CD14-positive monocyte (primary cell): ENCODE data around the gene ZSCAN23. TPM values are rescaled to one million over a fixed set of nuclear protein-coding genes. Genes with fewer than 3 reads are reported as not detected.

Experiments used
- DNase-seq, 3 donors: peaks; one replicate each; pipeline ENCODE4 v3.0.0-alpha.2; 2011 to 2022
- H2AFZ ChIP-seq: 2 replicates; pipeline ENCODE4 v1.6.0; 2012; ENCODE audit warnings: mild to moderate bottlenecking, low read depth, low read length, inconsistent platforms; ENCODE audit not compliant: insufficient read depth, poor library complexity, severe bottlenecking
- H3K27ac ChIP-seq, 2 donors: 1 replicate in 1 of 2; 2 replicates in 1 of 2; pipeline ENCODE4 v1.5.1; 2012 to 2013; ENCODE audit warnings: low read length in 2 of 2, control low read depth in 1 of 2, inconsistent platforms in 1 of 2, low read depth in 1 of 2, mild to moderate bottlenecking in 1 of 2
- H3K27me3 ChIP-seq, 2 donors: one replicate each; pipeline versions ENCODE4 v1.6.0 to v1.6.1; 2011 to 2013; ENCODE audit warnings: low read length in 2 of 2; ENCODE audit not compliant: control insufficient read depth in 2 of 2, insufficient read depth in 2 of 2
- H3K36me3 ChIP-seq, 2 donors: replicated peaks in 1 of 2; 1 replicate in 1 of 2; 2 replicates in 1 of 2; pipeline versions ENCODE4 v1.5.1 to v1.6.1; 2012 to 2013; ENCODE audit warnings: low read length in 2 of 2, control low read depth in 1 of 2, inconsistent platforms in 1 of 2, mild to moderate bottlenecking in 1 of 2; ENCODE audit not compliant: insufficient read depth in 2 of 2, control insufficient read depth in 1 of 2
- H3K4me1 ChIP-seq, 2 donors: 1 replicate in 1 of 2; 2 replicates in 1 of 2; pipeline versions ENCODE4 v1.5.1 to v1.6.1; 2012 to 2013; ENCODE audit warnings: low read length in 2 of 2, control low read depth in 1 of 2, inconsistent platforms in 1 of 2, mild to moderate bottlenecking in 1 of 2, moderate library complexity in 1 of 2; ENCODE audit not compliant: insufficient read depth in 2 of 2, control insufficient read depth in 1 of 2
- H3K4me2 ChIP-seq: replicated peaks from 2 replicates; pipeline ENCODE3; 2012; ENCODE audit warnings: low read length, moderate library complexity, mild to moderate bottlenecking; ENCODE audit not compliant: poor library complexity, severe bottlenecking; ENCODE audit errors: extremely low read depth
- H3K4me3 ChIP-seq, 3 experiments: fragments of 200-600 bp in 1 of 3; sonication (generic) in 1 of 3; replicated peaks in 1 of 3; 1 replicate in 2 of 3; 2 replicates in 1 of 3; pipeline ENCODE4 v1.5.1; 2011 to 2013; ENCODE audit warnings: low read length in 3 of 3, mild to moderate bottlenecking in 3 of 3, control low read depth in 2 of 3, low read depth in 2 of 3, inconsistent platforms in 1 of 3, moderate library complexity in 1 of 3
- H3K79me2 ChIP-seq: 2 replicates; pipeline ENCODE4 v1.6.0; 2012; ENCODE audit warnings: mild to moderate bottlenecking, control low read depth, inconsistent platforms, low read length, moderate library complexity; ENCODE audit not compliant: insufficient read depth
- H3K9ac ChIP-seq: 2 replicates; pipeline ENCODE4 v1.6.0; 2017; ENCODE audit warnings: low read length, mild to moderate bottlenecking; ENCODE audit not compliant: insufficient read depth, poor library complexity, severe bottlenecking
- H3K9me3 ChIP-seq, 2 donors: replicated peaks in 1 of 2; 1 replicate in 1 of 2; 2 replicates in 1 of 2; pipeline versions ENCODE4 v1.5.1 to v1.6.1; 2012 to 2013; ENCODE audit warnings: low read length in 2 of 2, control low read depth in 1 of 2; ENCODE audit not compliant: control insufficient read depth in 1 of 2, insufficient read depth in 1 of 2
- H4K20me1 ChIP-seq: 2 replicates; pipeline ENCODE4 v1.6.0; 2012; ENCODE audit warnings: mild to moderate bottlenecking, low read length, control low read depth, moderate library complexity; ENCODE audit not compliant: insufficient read depth
- H3K27ac Mint-ChIP-seq, 7 donors: one replicate each; pipeline ENCODE4 v1.8.0; 2020; ENCODE audit warnings: mild to moderate bottlenecking in 7 of 7, mixed read lengths in 7 of 7, moderate library complexity in 6 of 7, inconsistent platforms in 2 of 7
- H3K27me3 Mint-ChIP-seq, 3 donors: one replicate each; pipeline ENCODE4 v1.8.0; 2021 to 2022; ENCODE audit warnings: low read depth in 3 of 3, mild to moderate bottlenecking in 3 of 3, mixed read lengths in 3 of 3, moderate library complexity in 3 of 3, inconsistent platforms in 1 of 3
- H3K36me3 Mint-ChIP-seq, 2 donors: one replicate each; pipeline ENCODE4 v1.8.0; 2020; ENCODE audit warnings: mixed read lengths in 2 of 2, inconsistent platforms in 1 of 2, mild to moderate bottlenecking in 1 of 2
- H3K4me1 Mint-ChIP-seq: one replicate; pipeline ENCODE4 v1.8.0; 2020; ENCODE audit warnings: mild to moderate bottlenecking, mixed read lengths
- H3K4me3 Mint-ChIP-seq, 2 donors: one replicate each; pipeline ENCODE4 v1.8.0; 2020; ENCODE audit warnings: mild to moderate bottlenecking in 2 of 2, mixed read lengths in 2 of 2, moderate library complexity in 1 of 2
- H3K9me3 Mint-ChIP-seq, 7 donors: one replicate each; pipeline ENCODE4 v1.8.0; 2020 to 2022; ENCODE audit warnings: mixed read lengths in 7 of 7, mild to moderate bottlenecking in 6 of 7, moderate library complexity in 6 of 7, inconsistent platforms in 2 of 7
- CTCF ChIP-seq: fragments of 200-600 bp; IDR thresholded peaks from one replicate; pipeline ENCODE4 v1.8.0; 2022; ENCODE audit warnings: antibody characterized with exemption, mild to moderate bottlenecking
- WGBS: methylation state at CpG from one replicate; pipeline ENCODE4 v1.1.5; 2013; ENCODE audit warnings: missing lambda C conversion rate; ENCODE audit not compliant: insufficient coverage; 5-methylcytosine and 5-hydroxymethylcytosine counted together
- intact Hi-C, 2 donors: fragments of 100-400 bp; cut with micrococcal nuclease; formaldehyde crosslinking; loops; one replicate each; pipeline versions ENCODE4 v1.15.0 to v1.15.1; 2023
- polyA plus RNA-seq, 3 donors: library from polyadenylated mRNA; depleted of rRNA in 1 of 3; unstranded in 2 of 3; stranded (reverse) in 1 of 3; fragments of 300-500 nt in 2 of 3; fragments of >200 nt in 1 of 3; fragmentation: Illumina TruSeq in 2 of 3; gene quantifications; 1 replicate in 2 of 3; 2 replicates in 1 of 3; pipeline ENCODE4 v1.2.3, GENCODE V29; 2012 to 2021

Gene ZSCAN23
- polyA plus RNA-seq, 3 donors = not detected

- Histone ChIP-seq H2AFZ (no peak overlapping the region), H3K9me3 (peaks cover 0 to 5% of the 10 kb centered on the region in 2 donors), H3K4me3 (no peak overlapping the region), H3K9ac (no peak overlapping the region), H3K27ac (no peak overlapping the region), H3K36me3 (no peaks in the 10 kb centered on the region), H3K79me2 (no peaks in the 10 kb centered on the region), H3K4me2 (no peak overlapping the region), H3K4me1 (no peaks in the 10 kb centered on the region), H4K20me1 (no peaks in the 10 kb centered on the region), H3K27me3 (peaks cover 0 to 9% of the 10 kb centered on the region in 2 donors)
- TF ChIP-seq CTCF = no peak
- WGBS = 92% methylated on average over 2 of the region's 7 CpGs
- Mint-ChIP-seq H3K4me3 (no peak overlapping the region), H3K36me3 (no peaks in the 10 kb centered on the region), H3K4me1 (no peaks in the 10 kb centered on the region), H3K27me3 (peaks cover 3 to 30% (median 6%) of the 10 kb centered on the region in 3 donors), H3K9me3 (peaks cover 4 to 17% (median 9%) of the 10 kb centered on the region in 7 donors), H3K27ac (no peak overlapping the region)
- DNase-seq = no peak
- intact Hi-C loops = no loop called here
These were observed 24.8 kb upstream of the ZSCAN23 start for GRCh38 chr6:28468056-28468455.

- H3K4me2 ChIP-seq = no peak overlapping the region
- H3K9ac ChIP-seq = no peak overlapping the region
- H3K4me3 Mint-ChIP-seq = no peak overlapping the region
- DNase-seq = no peak
- H3K36me3 ChIP-seq = no peaks in the 10 kb centered on the region
- intact Hi-C loops = no loop called here
- H3K4me1 Mint-ChIP-seq = no peaks in the 10 kb centered on the region
- WGBS = no CpG with 5 or more reads among the region's 2 CpGs
- no peaks in the 10 kb centered on the region for H4K20me1 ChIP-seq
- TF ChIP-seq CTCF = no peak
- H3K4me1 ChIP-seq = no peaks in the 10 kb centered on the region
- H3K9me3 ChIP-seq = no peaks in the 10 kb centered on the region
- no peaks in the 10 kb centered on the region for H3K79me2 ChIP-seq
- no peaks in the 10 kb centered on the region for H3K36me3 Mint-ChIP-seq
- H3K4me3 ChIP-seq = no peak overlapping the region
- peaks cover 3 to 24% of the 10 kb centered on the region in 2 donors for H3K27me3 ChIP-seq
- H2AFZ ChIP-seq = no peak overlapping the region
- peaks cover 10 to 41% (median 11%) of the 10 kb centered on the region in 3 donors for H3K27me3 Mint-ChIP-seq
- no peak overlapping the region for H3K27ac ChIP-seq
- peaks cover 0 to 3% (median 0%) of the 10 kb centered on the region in 7 donors for H3K9me3 Mint-ChIP-seq
- no peak overlapping the region for H3K27ac Mint-ChIP-seq
These were observed 19.1 kb upstream of the ZSCAN23 start for GRCh38 chr6:28462401-28462800.
